ENCODE results near the gene ZHX3.

- TF ChIP-seq EP300 (IDR thresholded peaks at IDR 0.05): no peak
- TF ChIP-seq CTCF (IDR thresholded peaks at IDR 0.05): no peak
These were observed 136.8 kb downstream of the ZHX3 start for GRCh38 chr20:41180599-41181333.

Data from suprapubic skin (tissue), 3 donors.